SJCRH30 (cell line): ENCODE results near the gene KRT9. TPM values are rescaled to one million over a fixed set of nuclear protein-coding genes. Genes with fewer than 3 reads are reported as not detected.

Experiments
- DNase-seq, 2 experiments: peaks; one replicate each; pipeline ENCODE4 v3.0.0-alpha.2; 2015 to 2020
- H3K27ac ChIP-seq: fragments of 250-450 bp; sonication (Bioruptor Pico); 2 replicates; pipeline ENCODE4 v1.5.1; 2020; ENCODE audit warnings: mild to moderate bottlenecking, moderate library complexity
- H3K27me3 ChIP-seq: fragments of 250-450 bp; sonication (Bioruptor Pico); 2 replicates; pipeline ENCODE4 v1.5.1; 2020; ENCODE audit warnings: mild to moderate bottlenecking, moderate library complexity
- H3K36me3 ChIP-seq: fragments of 250-450 bp; sonication (Bioruptor Pico); 2 replicates; pipeline ENCODE4 v1.5.1; 2020; ENCODE audit warnings: mild to moderate bottlenecking, moderate library complexity
- H3K4me1 ChIP-seq: fragments of 250-450 bp; sonication (Bioruptor Pico); 2 replicates; pipeline ENCODE4 v1.5.1; 2020; ENCODE audit warnings: mild to moderate bottlenecking, moderate library complexity
- H3K4me3 ChIP-seq: fragments of 250-450 bp; sonication (Bioruptor Pico); 2 replicates; pipeline ENCODE4 v1.5.1; 2020; ENCODE audit warnings: mild to moderate bottlenecking, moderate library complexity
- H3K9me3 ChIP-seq: fragments of 250-450 bp; sonication (Bioruptor Pico); replicated peaks from 2 replicates; pipeline ENCODE4 v1.5.1; 2020; ENCODE audit warnings: mild to moderate bottlenecking, moderate library complexity
- total RNA-seq: library from RNA; depleted of rRNA; stranded (reverse); fragments of >200 nt; shearing (Covaris generic); gene quantifications from 2 replicates; pipeline ENCODE4 v1.2.3, GENCODE V29; 2014

Gene KRT9
- total RNA-seq, 1 experiment from 2014 or later, result not detected

GRCh38 chr17:41523787-41524186 is 48.1 kb downstream of the KRT9 start:
- Histone ChIP-seq H3K9me3 (no peaks in the 10 kb centered on the region), H3K27me3 (no peaks in the 10 kb centered on the region), H3K36me3 (no peaks in the 10 kb centered on the region), H3K27ac (no peak overlapping the region), H3K4me3 (no peak overlapping the region), H3K4me1 (no peaks in the 10 kb centered on the region; the same call in 1 of the 2 replicates)
- no peak for DNase-seq

GRCh38 chr17:41523225-41523593 is 48.6 kb downstream of the KRT9 start:
- H3K9me3 ChIP-seq, result no peaks in the 10 kb centered on the region
- no peak overlapping the region for H3K27ac ChIP-seq
- no peak overlapping the region for H3K4me3 ChIP-seq
- H3K27me3 ChIP-seq, result no peaks in the 10 kb centered on the region
- no peaks in the 10 kb centered on the region for H3K36me3 ChIP-seq
- H3K4me1 ChIP-seq, result no peaks in the 10 kb centered on the region; the same call in 1 of the 2 replicates
- no peak for DNase-seq

- Histone ChIP-seq H3K27ac (no peak overlapping the region), H3K4me1 (no peaks in the 10 kb centered on the region; the same call in 1 of the 2 replicates), H3K4me3 (no peak overlapping the region), H3K36me3 (no peaks in the 10 kb centered on the region), H3K27me3 (no peaks in the 10 kb centered on the region), H3K9me3 (no peaks in the 10 kb centered on the region)
- DNase-seq, result no peak
Observed at GRCh38 chr17:41522301-41523224, 49.3 kb downstream of the KRT9 start.

- Histone ChIP-seq H3K9me3 (no peaks in the 10 kb centered on the region), H3K4me3 (no peak overlapping the region), H3K27ac (no peak overlapping the region), H3K27me3 (no peaks in the 10 kb centered on the region), H3K36me3 (no peaks in the 10 kb centered on the region), H3K4me1 (no peaks in the 10 kb centered on the region; the same call in 1 of the 2 replicates)
- no peak for DNase-seq
Observed at GRCh38 chr17:41521574-41522261, 50.1 kb downstream of the KRT9 start.

GRCh38 chr17:41520821-41521521 is 50.9 kb downstream of the KRT9 start:
- H3K9me3 ChIP-seq, result no peaks in the 10 kb centered on the region
- H3K4me1 ChIP-seq, result no peaks in the 10 kb centered on the region; the same call in 1 of the 2 replicates
- no peaks in the 10 kb centered on the region for H3K36me3 ChIP-seq
- peak; percentile 19 to 27 for DNase-seq
- H3K4me3 ChIP-seq, result no peak overlapping the region
- no peaks in the 10 kb centered on the region for H3K27me3 ChIP-seq
- H3K27ac ChIP-seq, result no peak overlapping the region

- H3K27me3 ChIP-seq, result no peaks in the 10 kb centered on the region
- no peak overlapping the region for H3K4me3 ChIP-seq
- DNase-seq, result peak; percentile 24 to 44
- no peaks in the 10 kb centered on the region; the same call in 1 of the 2 replicates for H3K4me1 ChIP-seq
- no peaks in the 10 kb centered on the region for H3K36me3 ChIP-seq
- no peaks in the 10 kb centered on the region for H3K9me3 ChIP-seq
- H3K27ac ChIP-seq, result no peak overlapping the region
Observed at GRCh38 chr17:41519501-41520224, 52.2 kb downstream of the KRT9 start.

GRCh38 chr17:41518789-41519449 is 52.9 kb downstream of the KRT9 start, which contains the start of gene KRT15:
KRT15 (minus strand) TSS chr17:41518890; CDS start chr17:41518827, 63 bp downstream.
- no peak within 1 kb of the TSS for H3K4me3 ChIP-seq
- no peaks in the 10 kb centered on the region for H3K27me3 ChIP-seq
- H3K4me1 ChIP-seq, result no peaks in the 10 kb centered on the region; the same call in 1 of the 2 replicates
- H3K9me3 ChIP-seq, result no peaks in the 10 kb centered on the region
- no peak within 1 kb of the TSS for H3K27ac ChIP-seq
- no peaks in the 10 kb centered on the region for H3K36me3 ChIP-seq
- DNase-seq, result no peak

GRCh38 chr17:41518031-41518430 is 53.8 kb downstream of the KRT9 start:
- DNase-seq, result no peak
- no peaks in the 10 kb centered on the region; the same call in 1 of the 2 replicates for H3K4me1 ChIP-seq
- H3K27ac ChIP-seq, result no peak overlapping the region
- H3K27me3 ChIP-seq, result no peaks in the 10 kb centered on the region
- H3K9me3 ChIP-seq, result no peaks in the 10 kb centered on the region
- no peak overlapping the region for H3K4me3 ChIP-seq
- H3K36me3 ChIP-seq, result no peaks in the 10 kb centered on the region

- Histone ChIP-seq H3K27ac (no peak overlapping the region), H3K27me3 (no peaks in the 10 kb centered on the region), H3K9me3 (no peaks in the 10 kb centered on the region), H3K4me3 (no peak overlapping the region), H3K36me3 (no peaks in the 10 kb centered on the region), H3K4me1 (no peaks in the 10 kb centered on the region; the same call in 1 of the 2 replicates)
- DNase-seq, result no peak
Observed at GRCh38 chr17:41516830-41517283, 55.0 kb downstream of the KRT9 start.

- Histone ChIP-seq H3K27me3 (no peaks in the 10 kb centered on the region), H3K4me1 (no peaks in the 10 kb centered on the region; the same call in 1 of the 2 replicates), H3K36me3 (no peaks in the 10 kb centered on the region), H3K4me3 (no peak overlapping the region), H3K27ac (no peak overlapping the region), H3K9me3 (no peaks in the 10 kb centered on the region)
- no peak for DNase-seq
Observed at GRCh38 chr17:41516147-41516829, 55.6 kb downstream of the KRT9 start.
